ENCODE measurements around the gene IFT74.

- no peak for TF ChIP-seq CTCF (conservative IDR thresholded peaks at IDR 0.05; ENCODE audit: low read length)
- no peak for TF ChIP-seq EZH2phosphoT487 (IDR thresholded peaks at IDR 0.05; ENCODE audit: borderline replicate concordance, low read depth, low read length)
Measured at GRCh38 chr9:27037499-27037898, 81.3 kb downstream of the IFT74 start.

All from OCI-LY7 (cell line).